Vagina (tissue), 2 donors: Measurements from ENCODE around the gene DOCK8.

ENCODE experiments used
- POLR2A ChIP-seq, 2 donors: fragments of 450-650 bp; IDR thresholded peaks; one replicate each; pipeline ENCODE4 v1.6.1; 2017; ENCODE audit warnings: antibody characterized with exemption in 2 of 2, mild to moderate bottlenecking in 2 of 2, moderate library complexity in 2 of 2
- TF ChIP-seq, protein P1 (sequence below), 3 experiments: fragments of 450-650 bp in 2 of 3; fragments of 200-600 bp in 1 of 3; sonication (generic) in 1 of 3; IDR thresholded peaks; one replicate each; pipeline ENCODE4 v1.5.1; 2017 to 2019; ENCODE audit warnings: antibody characterized with exemption in 3 of 3, mild to moderate bottlenecking in 2 of 3, moderate library complexity in 2 of 3

DNA sequence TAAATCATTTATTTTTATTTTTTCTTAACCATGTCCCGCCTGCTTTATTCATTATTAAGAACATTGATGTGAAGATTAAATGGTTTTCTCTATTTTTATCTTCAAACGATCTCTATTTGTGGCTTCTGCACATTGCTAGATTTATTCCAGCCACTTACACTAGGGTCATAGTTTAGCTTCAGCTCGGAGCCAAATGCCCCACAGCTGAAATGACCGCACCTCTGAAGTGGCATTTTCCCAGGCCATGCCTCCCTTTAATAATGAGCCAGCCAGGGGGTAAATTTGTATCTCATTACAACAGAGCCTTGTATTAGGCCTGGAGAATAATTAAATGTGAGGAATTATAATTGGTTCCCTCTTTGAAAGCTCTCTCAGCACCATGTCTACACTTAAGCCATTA lies 89.4 kb downstream of the DOCK8 start:
- TF ChIP-seq, protein P1, sequence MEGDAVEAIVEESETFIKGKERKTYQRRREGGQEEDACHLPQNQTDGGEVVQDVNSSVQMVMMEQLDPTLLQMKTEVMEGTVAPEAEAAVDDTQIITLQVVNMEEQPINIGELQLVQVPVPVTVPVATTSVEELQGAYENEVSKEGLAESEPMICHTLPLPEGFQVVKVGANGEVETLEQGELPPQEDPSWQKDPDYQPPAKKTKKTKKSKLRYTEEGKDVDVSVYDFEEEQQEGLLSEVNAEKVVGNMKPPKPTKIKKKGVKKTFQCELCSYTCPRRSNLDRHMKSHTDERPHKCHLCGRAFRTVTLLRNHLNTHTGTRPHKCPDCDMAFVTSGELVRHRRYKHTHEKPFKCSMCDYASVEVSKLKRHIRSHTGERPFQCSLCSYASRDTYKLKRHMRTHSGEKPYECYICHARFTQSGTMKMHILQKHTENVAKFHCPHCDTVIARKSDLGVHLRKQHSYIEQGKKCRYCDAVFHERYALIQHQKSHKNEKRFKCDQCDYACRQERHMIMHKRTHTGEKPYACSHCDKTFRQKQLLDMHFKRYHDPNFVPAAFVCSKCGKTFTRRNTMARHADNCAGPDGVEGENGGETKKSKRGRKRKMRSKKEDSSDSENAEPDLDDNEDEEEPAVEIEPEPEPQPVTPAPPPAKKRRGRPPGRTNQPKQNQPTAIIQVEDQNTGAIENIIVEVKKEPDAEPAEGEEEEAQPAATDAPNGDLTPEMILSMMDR (IDR thresholded peaks at IDR 0.05), result no peak
- no peak for TF ChIP-seq POLR2A (IDR thresholded peaks at IDR 0.05)
